Fibroblast of skin of right biceps (primary cell): Measurements from ENCODE around the gene MTARC1.

Source experiments
- DNase-seq: peaks from one replicate; pipeline ENCODE4 v3.0.0-alpha.2; 2013

MTARC1 gene

DNA sequence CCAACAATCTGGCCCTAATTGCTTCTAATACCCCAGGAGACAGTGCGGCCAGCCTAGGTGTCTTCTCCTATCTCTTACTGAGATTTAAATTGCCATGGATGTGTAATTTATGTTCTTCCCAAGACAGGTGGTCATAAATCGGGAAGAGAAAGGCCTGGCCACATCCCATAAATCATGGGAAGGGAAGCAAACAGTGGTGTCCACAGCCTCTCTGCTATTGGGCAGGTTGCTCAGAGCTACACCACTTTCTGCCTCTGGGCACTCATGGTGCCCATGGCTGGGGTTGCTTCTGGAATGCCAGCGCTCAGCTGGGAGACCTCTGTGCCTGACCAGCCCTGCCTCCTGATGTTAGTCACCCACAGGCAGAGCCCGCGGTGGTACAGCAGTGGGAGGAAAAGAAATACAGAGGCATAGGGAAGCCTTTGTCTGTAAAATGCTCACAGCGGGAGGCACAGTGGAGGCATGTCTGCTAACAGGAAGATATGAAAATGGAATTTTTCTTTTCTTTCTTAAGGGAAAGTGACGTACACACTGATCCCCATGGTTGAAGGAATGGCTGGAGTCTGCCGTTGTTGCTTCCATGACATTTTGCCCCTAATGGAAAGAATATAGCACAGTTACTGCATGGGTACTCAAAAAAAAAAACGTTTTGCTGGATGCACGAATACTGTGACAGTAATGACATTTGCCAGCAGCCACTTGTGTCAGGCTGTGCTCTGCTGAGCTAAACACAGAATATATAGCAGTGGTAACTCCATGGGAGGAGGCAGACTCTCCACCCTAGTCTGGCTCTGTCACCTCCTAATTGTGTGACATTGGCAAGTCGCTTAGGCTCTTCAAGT is 21.9 kb downstream of the MTARC1 start:
- DNase-seq = no peak

DNA sequence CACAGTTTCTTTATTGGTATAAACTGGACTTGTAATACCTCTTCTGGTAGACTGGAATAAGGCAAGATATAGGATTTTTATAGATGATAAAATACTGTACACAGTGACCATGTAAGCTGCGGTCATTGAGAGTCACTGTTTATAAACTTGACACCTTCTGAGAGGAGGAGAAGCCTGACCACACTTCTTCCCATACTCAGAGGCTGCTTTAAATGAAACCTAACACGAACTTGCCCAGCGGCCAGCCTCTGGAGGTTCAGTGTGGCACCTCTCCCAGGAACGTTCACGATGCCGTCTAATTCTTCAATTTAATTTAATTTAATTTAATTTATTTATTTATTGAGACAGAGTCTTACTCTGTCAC is 22.5 kb downstream of the MTARC1 start:
- no peak for DNase-seq

DNA sequence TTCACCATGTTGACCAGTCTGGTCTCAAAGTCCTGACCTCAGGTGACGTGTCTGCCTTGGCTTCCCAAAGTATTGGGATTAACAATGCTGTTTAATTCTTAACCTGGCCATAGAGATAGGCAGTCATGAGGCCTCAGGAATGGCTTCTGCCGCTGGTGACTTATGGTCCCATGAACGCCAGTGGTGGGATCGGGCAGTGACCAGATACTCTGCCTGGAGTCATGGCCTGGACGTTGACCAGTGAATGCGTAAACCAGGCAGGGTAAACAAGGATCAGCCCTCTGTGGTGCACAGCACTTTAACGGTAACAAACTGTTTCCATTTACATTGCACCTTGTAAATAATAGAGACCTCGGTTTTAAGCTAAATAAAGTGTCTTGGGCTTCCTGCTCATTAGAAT is 23.0 kb downstream of the MTARC1 start:
- no peak for DNase-seq

DNA sequence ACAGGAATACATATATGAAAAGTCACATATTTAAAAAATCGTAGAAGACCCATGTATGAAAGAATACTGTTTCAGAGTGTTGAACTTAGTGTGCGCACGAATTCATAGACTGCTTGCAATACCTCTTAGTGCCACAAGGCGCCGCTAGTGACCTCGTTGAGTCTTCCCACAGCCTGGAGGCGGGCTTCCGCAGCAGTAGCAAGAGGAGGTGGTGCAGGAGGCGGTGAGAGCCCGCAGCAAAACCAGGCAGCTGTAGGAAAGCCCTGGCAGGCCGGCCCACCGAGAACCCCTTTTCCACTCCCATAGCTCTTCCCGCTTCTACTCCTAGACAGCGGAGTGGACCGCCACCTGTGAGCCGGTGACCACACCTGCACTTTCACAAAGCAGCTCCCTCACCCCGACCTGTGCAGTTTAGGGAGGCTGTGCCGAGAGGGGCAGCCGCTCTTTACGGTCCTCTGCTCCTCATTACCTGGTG is 23.5 kb downstream of the MTARC1 start:
- peak; percentile 80 for DNase-seq

DNA sequence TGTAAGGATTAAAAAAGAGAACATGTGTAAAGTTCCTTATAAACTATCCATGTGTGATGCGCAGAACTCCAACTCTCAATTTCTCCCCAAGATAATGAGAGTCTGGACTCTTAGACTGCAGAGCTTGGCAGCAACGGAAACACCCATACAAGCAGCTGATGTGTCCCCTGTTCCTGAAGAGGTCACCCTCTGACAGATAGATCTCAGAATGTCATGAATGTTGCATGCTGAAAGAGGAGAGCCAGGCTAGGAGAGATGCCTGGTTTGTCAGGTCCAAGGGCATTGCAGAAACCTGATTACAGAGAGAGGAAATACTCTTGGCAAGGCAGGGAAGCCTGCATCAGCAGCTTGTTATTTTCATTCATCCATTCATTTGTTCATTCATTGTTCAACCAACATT is 24.2 kb downstream of the MTARC1 start:
- DNase-seq = no peak

DNA sequence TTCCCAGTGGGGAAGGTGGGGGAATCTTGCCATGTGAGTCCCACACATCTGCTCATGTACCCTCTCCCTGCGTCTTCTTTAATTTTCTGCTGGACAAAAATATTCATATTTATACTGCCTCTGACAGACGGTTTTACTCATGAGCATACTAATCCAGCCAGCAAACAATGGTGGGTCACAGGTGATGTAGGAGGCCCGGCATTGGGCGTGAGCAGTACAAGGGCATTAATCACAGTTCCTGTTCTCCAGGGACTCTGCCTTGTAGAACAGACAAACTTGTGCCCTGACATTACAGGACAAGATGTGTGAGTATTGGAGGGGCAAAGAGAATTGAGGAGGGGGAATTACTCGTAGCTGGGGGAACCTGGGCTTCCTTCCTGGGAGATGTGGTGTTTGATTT is 25.0 kb downstream of the MTARC1 start:
- no peak for DNase-seq

DNA sequence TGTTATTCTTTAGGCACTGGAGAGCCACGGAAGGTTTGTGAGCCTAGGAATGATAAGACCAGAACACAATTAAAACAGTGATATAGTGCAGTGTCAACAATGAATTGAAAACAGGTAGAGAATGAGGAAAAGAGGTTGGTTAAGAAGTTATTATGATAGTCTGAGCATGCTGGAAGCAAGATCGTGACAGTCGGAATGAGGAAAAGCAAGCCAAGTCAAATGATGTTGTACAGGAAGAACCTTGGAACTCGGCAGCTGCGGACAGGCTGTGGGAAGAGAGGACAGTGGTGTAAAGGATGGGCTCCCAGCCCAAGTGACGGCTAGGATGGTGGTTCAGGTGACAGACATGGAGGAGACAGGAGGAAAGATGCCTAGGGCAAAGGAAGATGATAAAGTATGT is 25.6 kb downstream of the MTARC1 start:
- no peak for DNase-seq

DNA sequence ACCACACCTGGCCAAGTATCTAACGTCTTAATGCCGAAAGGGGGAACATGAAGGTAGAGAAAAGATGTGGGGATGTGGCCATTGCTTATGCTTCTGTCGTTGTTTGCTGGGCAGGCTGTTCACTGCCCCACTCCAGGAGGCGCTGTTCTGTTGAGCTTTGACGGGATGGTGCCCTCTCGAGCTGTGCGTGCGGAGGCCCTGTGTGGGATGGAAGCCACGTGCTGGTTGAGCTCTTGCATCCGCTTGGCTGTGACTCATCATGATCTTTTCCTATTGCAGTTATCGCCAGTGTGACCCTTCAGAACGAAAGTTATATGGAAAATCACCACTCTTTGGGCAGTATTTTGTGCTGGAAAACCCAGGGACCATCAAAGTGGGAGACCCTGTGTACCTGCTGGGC is 26.3 kb downstream of the MTARC1 start:
- DNase-seq = no peak

- no peak for DNase-seq
Observed at GRCh38 chr1:220815409-220815808, 28.7 kb downstream of the MTARC1 start.

DNA sequence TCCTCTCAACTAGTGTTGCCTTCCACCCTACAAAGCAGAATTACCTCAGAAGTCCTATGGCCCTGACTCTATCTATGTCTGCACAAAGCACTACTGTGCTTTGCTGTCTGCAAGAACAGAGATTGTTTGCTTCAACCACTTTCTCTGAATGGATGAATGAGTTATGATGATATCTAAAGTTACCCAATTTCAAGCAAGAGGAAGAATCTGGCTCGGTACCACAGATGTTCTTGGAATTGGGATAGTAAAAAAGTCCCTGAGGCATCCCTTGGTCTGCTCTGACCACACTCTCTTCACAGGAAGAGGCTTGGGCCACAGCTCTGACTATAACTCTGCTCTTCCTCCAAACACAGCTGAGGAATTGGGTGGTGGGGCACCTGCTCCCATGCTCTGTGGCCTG is 31.2 kb downstream of the MTARC1 start:
- no peak for DNase-seq

GRCh38 chr1:220818421-220819173 is 31.9 kb downstream of the MTARC1 start:
- peak; percentile 90 for DNase-seq

- no peak for DNase-seq
Observed at GRCh38 chr1:220819467-220820026, 32.8 kb downstream of the MTARC1 start.

DNA sequence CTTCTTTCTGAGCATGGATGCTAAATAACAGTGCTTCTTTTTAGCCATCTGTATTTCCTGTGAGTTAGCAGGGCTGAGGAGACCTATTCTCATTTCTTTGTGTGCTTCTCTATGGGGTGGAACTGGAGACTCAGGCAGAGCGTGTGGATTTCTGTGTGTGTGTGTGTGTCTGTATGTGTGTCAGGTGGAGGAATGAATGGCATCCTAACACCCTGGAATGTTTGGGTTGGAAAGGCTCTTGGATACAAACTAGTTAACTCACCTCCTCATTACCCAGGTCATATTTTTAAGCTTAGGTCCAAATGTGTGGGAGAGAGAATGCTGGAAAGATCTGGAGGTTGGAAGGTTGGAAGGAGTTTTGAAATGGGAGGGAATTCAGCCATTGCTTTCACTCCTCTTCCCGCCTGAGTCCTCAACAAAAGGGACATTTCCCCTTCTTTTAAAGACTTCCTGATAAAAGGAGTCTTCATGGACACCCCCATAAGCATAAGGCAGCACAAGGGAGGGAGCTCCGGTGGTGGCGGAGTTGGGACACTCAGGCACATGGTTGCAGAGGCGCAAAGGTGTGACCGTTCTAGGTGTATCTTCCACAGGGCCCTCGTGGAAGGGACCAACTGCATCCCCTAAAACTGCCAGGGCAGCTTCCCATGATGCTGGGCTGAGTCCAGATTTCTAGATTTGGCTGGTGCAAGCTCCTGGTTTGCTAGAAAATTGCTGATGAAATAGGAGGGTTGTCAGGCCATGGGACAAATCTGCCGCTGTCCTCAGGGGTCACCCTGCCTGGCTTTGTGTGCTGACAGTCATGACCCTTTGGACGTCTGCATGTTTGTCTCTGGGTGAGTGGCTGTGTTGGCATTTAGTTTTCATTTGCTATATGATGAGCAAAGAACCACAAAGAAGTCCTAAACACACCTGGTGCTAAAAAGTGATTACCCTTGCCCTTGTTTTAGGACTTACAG is 37.6 kb downstream of the MTARC1 start:
- DNase-seq = peak; percentile 51

DNA sequence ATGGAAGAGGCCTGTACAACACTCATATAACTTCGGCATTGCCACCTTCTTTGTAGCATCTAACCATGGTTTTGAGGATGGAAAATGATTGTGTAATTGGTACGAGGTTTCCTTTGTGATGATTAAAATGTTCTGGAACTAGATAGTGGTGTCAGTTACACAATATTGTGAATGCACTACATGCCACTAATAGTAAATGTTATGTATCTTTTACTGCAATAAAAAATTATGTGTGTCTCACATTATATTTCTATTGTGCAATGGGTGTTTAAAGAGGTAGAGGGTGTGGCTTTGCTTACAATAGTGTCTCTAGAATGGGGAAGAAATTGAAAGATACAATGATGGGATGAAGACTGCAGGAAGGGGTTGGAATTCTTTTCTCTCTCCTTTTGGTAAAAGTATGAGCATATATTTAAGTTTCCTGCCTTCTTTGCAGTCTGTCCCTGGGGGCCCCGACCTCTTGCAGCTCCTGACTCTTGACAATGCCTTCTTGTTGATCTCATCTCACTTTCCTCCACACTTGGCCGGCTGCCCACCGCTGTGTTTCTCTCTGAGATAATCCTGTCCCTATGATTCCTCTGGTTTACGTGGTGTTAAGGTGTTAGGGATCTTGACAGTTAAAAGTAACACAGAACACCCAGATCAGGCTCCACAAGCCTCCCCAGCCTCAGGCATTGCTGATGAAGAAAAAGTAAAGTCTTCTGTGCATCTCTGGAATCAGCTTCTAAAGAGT is 39.3 kb downstream of the MTARC1 start:
- peak; percentile 24 for DNase-seq

DNA sequence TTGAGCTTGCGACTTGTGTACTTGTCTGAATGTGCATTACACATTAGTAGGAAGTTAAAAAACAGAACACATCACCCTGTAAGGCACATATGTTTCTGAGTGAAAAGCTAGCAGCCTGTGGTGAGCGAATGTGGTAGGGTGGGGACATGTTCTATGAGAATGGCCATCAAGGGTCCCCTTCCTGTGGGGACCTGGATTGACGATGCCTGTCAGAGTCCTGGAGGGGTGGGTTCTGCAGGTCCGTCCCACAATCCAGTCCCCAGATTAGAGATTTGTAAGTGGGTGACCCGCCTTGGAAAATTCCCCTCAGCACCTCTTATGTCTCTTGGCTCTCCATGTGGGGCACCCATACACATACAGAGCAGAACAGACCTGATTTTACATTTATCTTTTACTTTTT is 40.0 kb downstream of the MTARC1 start:
- no peak for DNase-seq

DNA sequence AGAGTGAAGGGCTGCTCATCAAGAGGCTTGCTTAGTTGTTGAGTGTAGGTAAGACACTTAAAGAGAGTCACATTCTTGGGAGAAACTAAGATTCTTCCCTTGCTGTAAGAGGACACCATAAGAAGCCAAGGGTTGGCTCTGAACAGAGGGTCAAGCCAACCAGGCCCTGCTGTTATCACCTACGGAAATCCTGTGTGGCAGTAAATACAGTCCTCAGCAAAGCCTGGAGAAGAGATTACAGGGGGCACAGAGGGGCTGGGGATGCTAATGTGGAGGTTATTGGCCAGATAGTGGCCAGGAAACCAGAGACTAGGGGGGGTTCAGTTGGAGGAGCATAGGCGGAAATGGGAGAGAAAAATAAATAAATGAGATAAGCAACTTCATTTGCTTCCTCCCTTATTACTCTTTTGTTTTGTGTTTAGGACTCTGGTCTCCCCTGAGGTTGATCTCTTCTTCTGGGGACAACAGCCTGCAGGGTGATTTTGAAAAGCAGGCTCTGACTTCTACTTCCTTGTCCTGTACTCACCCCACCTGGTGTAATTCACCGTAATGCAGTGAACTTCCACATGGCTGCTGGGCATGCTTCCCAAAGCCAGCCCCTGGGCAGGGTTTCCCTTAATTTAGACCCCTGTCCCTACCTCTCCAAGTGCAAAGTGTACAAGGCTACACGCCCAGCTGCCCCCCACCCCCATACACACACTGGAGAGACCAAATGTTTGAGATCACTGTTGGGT is 40.9 kb downstream of the MTARC1 start:
- no peak for DNase-seq

DNA sequence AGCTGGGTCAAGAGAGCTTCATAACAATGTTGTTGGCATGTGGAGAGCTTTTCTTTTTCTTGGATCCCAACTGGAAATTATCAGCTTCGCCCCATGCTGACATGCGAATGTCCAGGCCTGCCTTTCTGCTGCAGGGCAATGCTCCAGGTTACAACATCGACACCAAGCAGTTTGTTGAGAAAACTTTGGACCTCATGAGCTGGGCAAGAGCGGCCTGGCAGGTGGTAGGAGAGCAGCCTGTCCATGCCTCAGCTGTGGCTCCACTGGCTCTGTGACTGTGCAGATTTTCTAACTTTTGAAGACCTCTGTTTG is 41.4 kb downstream of the MTARC1 start:
- no peak for DNase-seq

GRCh38 chr1:220828950-220829586 is 42.4 kb downstream of the MTARC1 start:
- no peak for DNase-seq

DNA sequence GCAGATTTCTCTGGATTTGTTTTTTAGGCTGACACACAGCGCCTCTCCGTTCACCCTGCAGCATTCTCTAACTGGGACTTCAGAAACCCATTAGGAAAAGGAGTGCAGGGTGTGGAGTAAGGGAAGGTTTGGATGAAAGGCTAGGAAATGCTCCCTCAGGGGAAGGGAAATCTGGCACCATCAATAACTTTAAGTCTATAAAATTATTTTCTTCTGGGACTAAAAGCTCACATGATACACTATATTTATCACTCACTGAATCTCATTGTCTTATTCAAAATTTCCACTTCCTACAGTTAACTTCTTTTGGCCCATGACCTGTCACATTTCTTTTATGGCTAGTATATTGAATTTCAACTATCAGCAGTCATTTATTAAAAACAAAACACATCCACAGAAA is 46.7 kb downstream of the MTARC1 start:
- DNase-seq = no peak

- DNase-seq = no peak
Observed at GRCh38 chr1:220834155-220834870, 47.6 kb downstream of the MTARC1 start.
